ENCODE results near the gene ABI1. TPM values are rescaled to one million over a fixed set of nuclear protein-coding genes. Genes with fewer than 3 reads are reported as not detected.

The ABI1 gene
- total RNA-seq, 1 donor = 71.7 TPM

- no peaks in the 10 kb centered on the region for H3K9me3 ChIP-seq (ENCODE audit: low read depth, low read length)
- H3K27me3 ChIP-seq (ENCODE audit: insufficient read depth, low read length) = no peaks in the 10 kb centered on the region
- TF ChIP-seq CTCF (IDR thresholded peaks at IDR 0.05; ENCODE audit: extremely low read depth, low read depth, low read length) = no peak
- peaks cover 31% of the 10 kb centered on the region for H3K4me1 ChIP-seq (ENCODE audit: insufficient read depth, low read length)
- H4K20me1 ChIP-seq (ENCODE audit: insufficient read depth, low read length) = peaks cover 41% of the 10 kb centered on the region
- peak overlapping the region; percentile 36 for H3K27ac ChIP-seq (ENCODE audit: low read depth, low read length)
- peak overlapping the region; percentile 36 for H3K4me2 ChIP-seq (ENCODE audit: insufficient read depth, low read length)
- H3K36me3 ChIP-seq (ENCODE audit: insufficient read depth, low read length) = no peaks in the 10 kb centered on the region
- peaks cover 97% of the 10 kb centered on the region for H3K79me2 ChIP-seq (ENCODE audit: insufficient read depth, low read length)
- peak; percentile 78 for DNase-seq (ENCODE audit: insufficient read length, low spot score, missing footprints)
- H3K4me3 ChIP-seq (ENCODE audit: insufficient read depth, low read length) = no peak overlapping the region
- no peak overlapping the region for H2AFZ ChIP-seq (ENCODE audit: low read length)
Measured at GRCh38 chr10:26855186-26855585, 5.6 kb downstream of the ABI1 start.

DNA sequence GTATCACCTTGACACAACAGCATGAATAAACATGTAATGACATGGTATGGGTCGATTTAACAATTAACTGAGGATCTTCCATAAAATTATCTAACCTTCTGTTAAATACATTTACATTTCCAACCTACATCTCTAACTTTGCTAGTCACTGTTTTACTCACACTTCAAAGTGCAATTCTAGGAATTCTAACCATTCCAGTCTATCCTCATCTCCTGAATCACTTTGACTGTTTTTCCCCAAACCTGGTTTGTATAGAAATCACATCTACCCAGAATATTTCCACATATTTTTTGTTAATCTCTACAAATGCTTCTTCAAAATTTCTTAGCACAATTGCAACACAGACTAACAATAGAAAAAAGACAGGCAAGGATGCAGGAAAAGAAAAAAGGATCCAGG lies 6.2 kb downstream of the ABI1 start:
- no peak overlapping the region for H3K4me3 ChIP-seq (ENCODE audit: insufficient read depth, low read length)
- H3K27me3 ChIP-seq (ENCODE audit: insufficient read depth, low read length) = no peaks in the 10 kb centered on the region
- H3K9me3 ChIP-seq (ENCODE audit: low read depth, low read length) = no peaks in the 10 kb centered on the region
- H2AFZ ChIP-seq (ENCODE audit: low read length) = no peak overlapping the region
- H3K79me2 ChIP-seq (ENCODE audit: insufficient read depth, low read length) = peaks cover 99% of the 10 kb centered on the region
- TF ChIP-seq CTCF (IDR thresholded peaks at IDR 0.05; ENCODE audit: extremely low read depth, low read depth, low read length) = no peak
- H3K4me1 ChIP-seq (ENCODE audit: insufficient read depth, low read length) = peaks cover 31% of the 10 kb centered on the region
- H3K36me3 ChIP-seq (ENCODE audit: insufficient read depth, low read length) = no peaks in the 10 kb centered on the region
- DNase-seq (ENCODE audit: insufficient read length, low spot score, missing footprints) = no peak
- H4K20me1 ChIP-seq (ENCODE audit: insufficient read depth, low read length) = peaks cover 45% of the 10 kb centered on the region
- H3K27ac ChIP-seq (ENCODE audit: low read depth, low read length) = peak overlapping the region; percentile 36
- no peak overlapping the region for H3K4me2 ChIP-seq (ENCODE audit: insufficient read depth, low read length)

GRCh38 chr10:26844396-26844975 lies 16.3 kb downstream of the ABI1 start:
- no peak for TF ChIP-seq CTCF (IDR thresholded peaks at IDR 0.05; ENCODE audit: extremely low read depth, low read depth, low read length)
- no peaks in the 10 kb centered on the region for H3K27me3 ChIP-seq (ENCODE audit: insufficient read depth, low read length)
- no peak overlapping the region for H2AFZ ChIP-seq (ENCODE audit: low read length)
- H3K4me3 ChIP-seq (ENCODE audit: insufficient read depth, low read length) = no peak overlapping the region
- DNase-seq (ENCODE audit: insufficient read length, low spot score, missing footprints) = no peak
- peaks cover 93% of the 10 kb centered on the region for H3K79me2 ChIP-seq (ENCODE audit: insufficient read depth, low read length)
- H3K4me1 ChIP-seq (ENCODE audit: insufficient read depth, low read length) = no peaks in the 10 kb centered on the region
- H3K9me3 ChIP-seq (ENCODE audit: low read depth, low read length) = no peaks in the 10 kb centered on the region
- no peaks in the 10 kb centered on the region for H3K36me3 ChIP-seq (ENCODE audit: insufficient read depth, low read length)
- H4K20me1 ChIP-seq (ENCODE audit: insufficient read depth, low read length) = peaks cover 44% of the 10 kb centered on the region
- no peak overlapping the region for H3K27ac ChIP-seq (ENCODE audit: low read depth, low read length)
- H3K4me2 ChIP-seq (ENCODE audit: insufficient read depth, low read length) = no peak overlapping the region

DNA sequence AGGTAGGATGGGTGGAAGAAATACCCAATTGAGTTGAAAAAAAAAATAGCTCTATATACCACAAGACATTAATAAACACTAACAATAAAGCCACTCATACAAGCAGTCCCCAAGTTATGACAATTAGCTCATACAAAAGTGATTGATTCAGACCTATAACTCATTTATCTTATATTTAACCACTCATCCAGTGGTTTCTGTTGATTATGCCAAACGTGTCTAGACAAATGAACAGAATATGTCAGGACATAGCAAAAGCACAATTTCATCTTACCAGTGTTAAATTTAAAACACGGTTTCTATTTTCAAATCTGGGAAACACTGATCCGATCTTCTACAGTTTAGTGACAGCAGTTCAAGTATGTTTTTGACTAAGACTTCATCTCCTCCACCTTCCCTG lies 17.0 kb downstream of the ABI1 start:
- no peaks in the 10 kb centered on the region for H3K36me3 ChIP-seq (ENCODE audit: insufficient read depth, low read length)
- H2AFZ ChIP-seq (ENCODE audit: low read length) = no peak overlapping the region
- no peak overlapping the region for H3K4me3 ChIP-seq (ENCODE audit: insufficient read depth, low read length)
- no peaks in the 10 kb centered on the region for H3K9me3 ChIP-seq (ENCODE audit: low read depth, low read length)
- no peaks in the 10 kb centered on the region for H3K4me1 ChIP-seq (ENCODE audit: insufficient read depth, low read length)
- H3K27me3 ChIP-seq (ENCODE audit: insufficient read depth, low read length) = no peaks in the 10 kb centered on the region
- DNase-seq (ENCODE audit: insufficient read length, low spot score, missing footprints) = no peak
- H3K4me2 ChIP-seq (ENCODE audit: insufficient read depth, low read length) = no peak overlapping the region
- H4K20me1 ChIP-seq (ENCODE audit: insufficient read depth, low read length) = peaks cover 38% of the 10 kb centered on the region
- H3K27ac ChIP-seq (ENCODE audit: low read depth, low read length) = no peak overlapping the region
- H3K79me2 ChIP-seq (ENCODE audit: insufficient read depth, low read length) = peaks cover 93% of the 10 kb centered on the region
- no peak for TF ChIP-seq CTCF (IDR thresholded peaks at IDR 0.05; ENCODE audit: extremely low read depth, low read depth, low read length)

Data from osteoblast (primary cell).